GM12865 (cell line): Measurements from ENCODE around the gene IL17RA.

Experiments used
- DNase-seq: peaks from one replicate; pipeline ENCODE4 v3.0.0; 2010; ENCODE audit warnings: low read depth
- H3K4me3 ChIP-seq: 2 replicates; pipeline ENCODE4 v1.5.1; 2011; ENCODE audit warnings: mild to moderate bottlenecking, low read depth, low read length, control low read depth
- TF ChIP-seq, protein P1 (sequence below): IDR thresholded peaks from 2 replicates; pipeline ENCODE4 v1.5.1; 2011; ENCODE audit warnings: low read length, control low read depth, low read depth, inconsistent platforms; ENCODE audit not compliant: insufficient read depth; ENCODE audit errors: missing control alignments

The IL17RA gene

DNA sequence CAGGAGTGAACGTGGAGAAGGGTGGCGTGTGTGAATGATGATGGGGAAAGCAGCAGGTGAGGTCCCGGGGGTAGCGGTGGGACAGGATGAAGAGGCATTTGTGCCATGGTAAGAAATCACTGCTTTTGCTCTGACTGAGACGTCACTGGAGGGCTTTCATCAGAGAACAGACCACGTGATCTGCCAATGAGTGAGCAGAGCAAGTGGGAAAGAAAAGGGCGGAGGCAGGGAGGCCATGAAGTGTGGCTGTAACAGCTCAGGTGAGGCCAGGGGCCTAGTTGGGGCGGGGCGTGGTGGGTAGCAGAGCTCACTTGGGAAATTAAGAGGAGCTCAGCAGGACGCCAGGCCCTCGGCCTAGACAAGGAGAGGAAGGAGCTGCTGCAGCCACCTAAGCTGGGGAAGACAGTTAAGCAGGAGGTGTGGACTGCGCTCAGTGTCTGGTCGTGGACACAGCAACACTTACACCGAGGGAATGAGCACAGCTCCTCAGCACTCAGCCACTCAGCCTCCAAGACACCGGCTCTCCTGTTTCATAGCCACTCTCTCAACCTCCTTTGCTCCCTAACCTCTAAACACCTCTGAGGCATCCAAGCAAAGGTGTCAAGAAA is 50.5 kb downstream of the IL17RA start:
- TF ChIP-seq, protein P1, sequence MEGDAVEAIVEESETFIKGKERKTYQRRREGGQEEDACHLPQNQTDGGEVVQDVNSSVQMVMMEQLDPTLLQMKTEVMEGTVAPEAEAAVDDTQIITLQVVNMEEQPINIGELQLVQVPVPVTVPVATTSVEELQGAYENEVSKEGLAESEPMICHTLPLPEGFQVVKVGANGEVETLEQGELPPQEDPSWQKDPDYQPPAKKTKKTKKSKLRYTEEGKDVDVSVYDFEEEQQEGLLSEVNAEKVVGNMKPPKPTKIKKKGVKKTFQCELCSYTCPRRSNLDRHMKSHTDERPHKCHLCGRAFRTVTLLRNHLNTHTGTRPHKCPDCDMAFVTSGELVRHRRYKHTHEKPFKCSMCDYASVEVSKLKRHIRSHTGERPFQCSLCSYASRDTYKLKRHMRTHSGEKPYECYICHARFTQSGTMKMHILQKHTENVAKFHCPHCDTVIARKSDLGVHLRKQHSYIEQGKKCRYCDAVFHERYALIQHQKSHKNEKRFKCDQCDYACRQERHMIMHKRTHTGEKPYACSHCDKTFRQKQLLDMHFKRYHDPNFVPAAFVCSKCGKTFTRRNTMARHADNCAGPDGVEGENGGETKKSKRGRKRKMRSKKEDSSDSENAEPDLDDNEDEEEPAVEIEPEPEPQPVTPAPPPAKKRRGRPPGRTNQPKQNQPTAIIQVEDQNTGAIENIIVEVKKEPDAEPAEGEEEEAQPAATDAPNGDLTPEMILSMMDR, result no peak
- H3K4me3 ChIP-seq, result no peak overlapping the region
- no peak for DNase-seq

DNA sequence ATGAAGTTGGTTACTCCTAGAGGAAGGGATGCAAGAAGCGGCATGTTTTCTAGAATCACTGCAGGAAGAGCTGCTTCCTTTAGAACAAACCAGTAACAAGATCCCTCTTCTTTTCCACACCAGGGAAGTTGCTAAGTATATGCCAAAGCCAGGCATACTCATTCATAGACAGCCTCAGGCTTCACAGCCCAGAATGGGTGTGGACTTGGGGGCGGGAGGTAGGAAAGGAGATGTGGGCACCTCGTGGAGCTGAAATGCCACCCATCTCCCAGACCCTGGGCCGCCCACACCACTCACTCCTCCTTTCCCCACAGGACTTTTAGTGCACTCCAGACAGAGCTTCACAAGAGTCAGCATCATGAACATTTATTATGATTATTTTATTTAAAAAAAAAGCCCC is 52.4 kb downstream of the IL17RA start:
- TF ChIP-seq, protein P1, result no peak
- no peak for DNase-seq
- no peak overlapping the region for H3K4me3 ChIP-seq

DNA sequence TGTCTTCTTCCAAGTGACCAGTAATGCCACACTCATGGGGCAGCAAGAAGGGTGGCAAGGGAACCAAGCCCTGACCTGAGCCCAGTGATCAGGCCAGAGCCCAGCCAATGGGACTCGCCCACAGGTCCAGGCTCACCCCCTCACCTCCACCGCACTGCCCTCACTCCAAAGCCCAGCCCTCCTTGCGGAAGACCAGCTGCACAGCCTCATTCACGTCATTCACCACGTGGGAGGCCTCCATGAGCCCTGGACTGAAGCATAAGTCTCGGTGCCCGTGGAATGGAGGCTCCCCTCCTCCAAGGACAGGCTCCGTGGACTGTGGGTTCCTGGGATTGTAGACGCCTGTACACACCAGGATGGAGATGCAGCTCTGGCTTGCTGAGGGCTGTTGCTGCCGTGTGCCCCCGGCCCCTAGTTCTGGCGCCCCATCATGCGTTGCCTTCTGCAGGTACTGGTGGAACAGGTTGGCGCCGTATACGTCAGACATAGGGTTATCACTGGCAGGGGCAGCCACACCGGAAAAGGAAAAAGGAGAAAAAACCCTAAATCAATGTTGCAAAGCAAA is 53.1 kb downstream of the IL17RA start:
- DNase-seq, result no peak
- TF ChIP-seq, protein P1, result no peak

DNA sequence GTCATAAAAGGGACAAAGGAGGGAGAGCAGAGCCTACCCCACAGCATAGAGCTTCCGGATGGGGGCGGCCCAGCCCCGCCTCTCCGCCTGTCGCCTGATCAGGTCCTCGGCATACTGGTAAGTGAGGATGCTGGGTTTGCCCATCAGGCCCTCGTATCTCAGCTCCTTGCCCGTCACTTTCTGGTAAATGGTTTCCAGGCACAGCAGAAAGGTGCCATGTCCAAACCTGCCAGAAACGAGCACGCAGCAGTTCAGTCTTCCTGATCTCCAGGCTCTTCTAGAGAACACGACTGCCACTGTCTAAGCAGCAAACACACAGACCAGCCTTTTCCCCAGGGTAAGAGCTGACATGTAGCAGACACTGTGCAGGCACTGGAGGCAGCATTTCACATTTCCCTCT is 53.7 kb downstream of the IL17RA start:
- no peak for DNase-seq
- H3K4me3 ChIP-seq, result no peak overlapping the region
- TF ChIP-seq, protein P1, result no peak

More for the DNA sequence above, 53.1 kb downstream of the IL17RA start:
- H3K4me3 ChIP-seq, result no peak overlapping the region

DNA sequence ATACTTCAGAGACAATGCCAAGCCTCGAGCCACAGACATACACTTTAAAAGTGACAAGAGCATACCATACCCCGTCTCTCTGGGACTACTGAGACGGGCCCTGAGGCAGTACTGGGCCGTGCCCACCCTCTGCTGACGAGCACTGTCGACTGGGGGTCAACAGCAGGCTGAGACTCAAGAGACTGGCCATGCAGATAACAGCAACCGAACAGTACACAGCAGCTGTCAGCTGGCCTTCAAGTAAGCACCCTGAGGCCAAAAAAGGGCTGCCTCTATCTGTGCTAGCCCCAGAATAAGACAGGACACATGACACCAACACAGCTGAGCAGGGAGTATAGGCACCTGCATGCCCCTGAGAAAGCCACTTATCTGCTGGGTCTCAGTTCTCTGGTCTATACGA is 55.2 kb downstream of the IL17RA start:
- H3K4me3 ChIP-seq, result no peak overlapping the region
- TF ChIP-seq, protein P1, result no peak

DNA sequence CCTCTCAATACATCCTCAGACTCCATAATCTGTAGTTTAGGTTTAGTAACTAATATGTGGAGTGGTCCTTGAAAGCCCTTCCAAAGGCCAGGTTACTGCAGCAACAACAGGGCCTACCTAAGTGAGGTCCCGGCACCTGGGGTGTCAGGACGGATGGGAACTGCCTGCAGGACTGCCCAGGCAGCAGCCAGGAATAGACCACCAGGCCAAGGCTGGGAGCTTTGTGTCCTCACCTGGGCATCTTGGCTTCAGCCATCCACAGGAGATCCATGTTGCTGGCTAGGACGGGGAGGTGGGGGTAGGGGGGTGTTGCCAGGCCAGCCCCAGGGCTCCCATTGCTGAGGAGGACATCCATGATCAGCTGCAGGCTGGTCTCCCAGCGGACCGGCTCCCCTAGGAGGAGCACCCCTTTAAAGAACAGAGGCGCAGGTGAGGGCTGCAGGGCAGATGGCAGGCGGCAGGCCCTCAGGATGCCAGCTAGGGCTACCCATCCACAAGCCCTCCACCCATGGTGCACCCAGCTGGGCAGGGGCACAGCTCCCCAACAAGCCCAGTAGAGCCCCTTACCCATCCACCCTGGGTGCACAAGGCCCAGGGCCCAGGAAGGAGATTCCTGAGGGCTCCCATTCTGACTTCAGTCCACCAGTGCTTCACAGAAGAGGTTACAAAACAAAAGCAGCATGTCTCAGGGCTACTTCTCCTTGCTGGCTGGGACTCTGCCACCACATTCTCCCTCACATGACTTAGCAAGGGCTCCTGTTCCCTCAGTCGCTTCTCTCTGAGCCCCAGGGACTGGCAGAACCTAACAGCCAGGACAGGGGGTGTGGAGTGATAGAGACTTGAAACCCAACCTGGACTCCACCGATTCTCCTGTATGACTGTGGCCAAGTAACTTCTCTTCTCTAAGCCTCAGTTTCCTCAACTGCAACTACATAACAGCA is 56.3 kb downstream of the IL17RA start:
- H3K4me3 ChIP-seq, result no peak overlapping the region
- TF ChIP-seq, protein P1, result no peak
- no peak for DNase-seq

More for the DNA sequence above, 55.2 kb downstream of the IL17RA start:
- DNase-seq, result no peak
